Spleen (tissue), 7 donors: ENCODE results near the gene BBOX1.

Experiments
- CTCF ChIP-seq, 11 experiments: fragments of 200-600 bp in 7 of 11; fragments of 450-650 bp in 4 of 11; sonication (generic) in 4 of 11; IDR thresholded peaks in 8 of 11; conservative IDR thresholded peaks in 3 of 11; 1 replicate in 7 of 11; 2 replicates in 4 of 11; pipeline versions ENCODE4 v1.4.0 to v1.8.0; 2016 to 2021; ENCODE audit warnings: antibody characterized with exemption in 11 of 11, inconsistent platforms in 4 of 11, mild to moderate bottlenecking in 1 of 11
- POLR2A ChIP-seq, 3 donors: fragments of 450-650 bp; IDR thresholded peaks; one replicate each; pipeline ENCODE4 v1.5.1; 2017; ENCODE audit warnings: antibody characterized with exemption in 3 of 3, mild to moderate bottlenecking in 1 of 3
- POLR2AphosphoS5 ChIP-seq, 3 donors: sonication (generic); formaldehyde crosslinking; IDR thresholded peaks; one replicate each; pipeline ENCODE4 v1.5.1; 2017; ENCODE audit warnings: antibody characterized with exemption in 3 of 3
- donor health status: DM: no; HTN: no; CAD: no; lungs with moderate emphysema.
- donor health status: DM: no; HTN: no; CAD: no.
- donor health status: DM: no; HTN: no; CAD: no.

DNA sequence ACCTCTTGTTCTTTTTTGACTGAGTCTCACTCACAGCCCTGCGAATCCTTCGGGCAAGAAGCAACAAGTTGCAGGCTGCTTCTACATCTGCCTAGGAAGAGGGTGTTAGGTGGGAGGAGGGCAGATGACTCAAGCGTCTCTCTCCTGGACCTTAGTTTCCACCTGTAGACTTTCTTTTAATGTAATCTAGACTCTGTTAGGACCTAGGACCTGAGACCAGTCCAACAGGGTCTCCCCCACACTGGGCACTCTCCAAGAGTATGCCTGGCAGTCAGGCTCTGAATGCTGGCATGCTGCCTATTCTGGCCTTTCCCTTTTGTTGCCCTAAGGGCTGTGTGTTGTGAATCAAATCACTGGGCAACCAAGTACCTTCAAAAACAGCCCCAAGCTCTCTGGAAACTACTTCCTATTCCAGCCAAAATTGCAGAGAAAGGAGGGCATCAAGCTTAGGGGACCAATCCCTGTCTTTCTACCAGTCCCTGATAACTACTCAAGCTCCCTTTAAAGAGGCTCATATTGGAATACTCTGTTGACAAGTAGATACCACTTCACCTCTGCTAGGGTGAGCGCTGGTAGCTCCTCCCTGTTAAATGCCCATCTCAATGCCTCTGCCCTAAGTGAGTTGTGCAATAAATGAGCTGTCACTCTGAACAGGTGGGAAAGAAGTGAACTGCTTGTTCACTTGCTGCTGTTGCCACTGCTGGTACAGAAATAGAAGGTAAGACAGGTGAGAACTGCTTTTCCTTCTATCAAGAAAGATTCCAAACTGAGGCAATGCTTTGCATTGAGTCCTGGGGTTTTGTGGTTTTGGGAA lies at the start of gene BBOX1:
- TF ChIP-seq CTCF (IDR thresholded peaks at IDR 0.05 in 8 of 11, conservative IDR thresholded peaks at IDR 0.05 in 3 of 11) (no peak), POLR2A (IDR thresholded peaks at IDR 0.05) (no peak), POLR2AphosphoS5 (IDR thresholded peaks at IDR 0.05) (no peak)
